Left ventricle myocardium inferior (tissue), 1 donor: ENCODE results near the gene DPP6. TPM values are rescaled to one million over a fixed set of nuclear protein-coding genes. Genes with fewer than 3 reads are reported as not detected.

Experiments used
- DNase-seq: peaks from one replicate; pipeline ENCODE4 v3.0.0-alpha.2; 2020
- H3K27ac ChIP-seq: fragments of 200-600 bp; replicated peaks from 2 replicates; pipeline ENCODE4 v1.8.0; 2021
- H3K27me3 ChIP-seq: fragments of 200-600 bp; 2 replicates; pipeline ENCODE4 v1.8.0; 2021; ENCODE audit warnings: low read depth
- H3K36me3 ChIP-seq: fragments of 200-600 bp; 2 replicates; pipeline ENCODE4 v1.8.0; 2021
- H3K4me1 ChIP-seq: fragments of 200-600 bp; 2 replicates; pipeline ENCODE4 v1.8.0; 2021
- H3K4me3 ChIP-seq: fragments of 200-600 bp; 2 replicates; pipeline ENCODE4 v1.8.0; 2021; ENCODE audit warnings: mild to moderate bottlenecking, moderate library complexity
- H3K9me3 ChIP-seq: fragments of 200-600 bp; replicated peaks from 2 replicates; pipeline ENCODE4 v1.8.0; 2021
- CTCF ChIP-seq: fragments of 200-600 bp; IDR thresholded peaks from 2 replicates; pipeline ENCODE4 v1.8.0; 2021; ENCODE audit warnings: antibody characterized with exemption, mild to moderate bottlenecking, borderline replicate concordance
- intact Hi-C: fragments of 100-400 bp; cut with micrococcal nuclease; formaldehyde crosslinking; loops from one replicate; pipeline ENCODE4 v1.11.0; 2022
- total RNA-seq: library from RNA; stranded (reverse); fragmentation: NEBNext Ultra II Directional; extraction: Animal tissue kit (Norgen Biotek cat#: 25700); gene quantifications from one replicate; pipeline ENCODE4 v1.2.1, GENCODE V29; 2021
- donor health status: DM: no; HTN: yes; CAD: no; lungs with severe emphysema.

DPP6 gene
- total RNA-seq, 1 donor from 2014 or later: 0.25 TPM

- Histone ChIP-seq H3K4me1 (no peaks in the 10 kb centered on the region), H3K36me3 (no peaks in the 10 kb centered on the region), H3K27me3 (peaks cover 11% of the 10 kb centered on the region), H3K4me3 (no peak overlapping the region), H3K27ac (no peak overlapping the region), H3K9me3 (no peaks in the 10 kb centered on the region)
- no peak for DNase-seq
- no peak for TF ChIP-seq CTCF
- intact Hi-C loops: no loop called here
These were observed 151.8 kb downstream of the DPP6 start for GRCh38 chr7:154204046-154204445.

DNA sequence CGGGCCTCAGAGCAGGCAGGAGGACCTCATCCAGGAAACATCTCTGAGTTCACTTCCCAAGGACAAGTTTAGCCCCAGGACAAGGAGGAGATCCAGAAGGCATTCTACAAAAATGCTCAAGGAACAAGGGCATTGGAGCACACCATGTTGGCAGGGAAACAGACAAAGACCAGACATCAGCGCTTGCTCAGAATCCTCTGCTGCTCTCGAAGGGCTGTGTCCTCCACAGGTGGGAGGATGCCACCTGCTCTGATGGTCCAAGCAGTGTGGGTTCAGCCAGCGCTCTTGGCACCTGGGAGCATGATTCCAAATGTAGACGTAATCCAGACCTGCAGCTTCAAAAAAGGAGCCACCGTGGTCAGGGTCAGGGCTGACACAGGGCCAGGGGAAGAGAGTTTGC is 160.7 kb downstream of the DPP6 start:
- Histone ChIP-seq H3K4me1 (no peaks in the 10 kb centered on the region), H3K27me3 (peaks cover 15% of the 10 kb centered on the region), H3K36me3 (no peaks in the 10 kb centered on the region), H3K9me3 (no peaks in the 10 kb centered on the region), H3K27ac (no peak overlapping the region), H3K4me3 (no peak overlapping the region)
- intact Hi-C loops: no loop called here
- DNase-seq: no peak
- TF ChIP-seq CTCF: no peak

- Histone ChIP-seq H3K4me3 (no peak overlapping the region), H3K27me3 (peaks cover 19% of the 10 kb centered on the region), H3K9me3 (no peaks in the 10 kb centered on the region), H3K4me1 (no peaks in the 10 kb centered on the region), H3K36me3 (no peaks in the 10 kb centered on the region), H3K27ac (no peak overlapping the region)
- DNase-seq: no peak
- no peak for TF ChIP-seq CTCF
- intact Hi-C loops: no loop called here
These were observed 165.6 kb downstream of the DPP6 start for GRCh38 chr7:154217688-154218340.

DNA sequence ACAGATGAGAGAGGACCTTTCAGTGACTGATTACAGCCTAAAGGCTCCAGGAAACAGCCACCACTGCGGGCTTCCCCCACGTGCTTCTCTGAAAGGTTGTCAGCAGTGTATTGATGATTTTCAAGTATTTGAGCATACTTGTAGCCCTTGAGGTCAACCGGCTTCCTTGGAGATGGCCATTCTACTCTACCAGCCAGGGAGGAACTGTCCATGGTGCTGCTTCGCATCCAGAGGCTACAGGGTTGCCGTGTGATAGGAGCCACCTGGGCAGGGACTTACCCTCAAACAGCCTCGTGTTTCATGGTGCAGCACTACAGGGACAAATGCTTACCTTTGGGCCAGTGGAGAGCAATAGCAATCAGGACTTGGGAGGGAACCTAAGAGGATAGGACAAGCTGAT is 179.5 kb downstream of the DPP6 start:
- no peaks in the 10 kb centered on the region for H3K4me1 ChIP-seq
- no peak for DNase-seq
- peaks cover 15% of the 10 kb centered on the region for H3K9me3 ChIP-seq
- H3K4me3 ChIP-seq: no peak overlapping the region
- no peaks in the 10 kb centered on the region for H3K27me3 ChIP-seq
- no peak overlapping the region for H3K27ac ChIP-seq
- intact Hi-C loops: no loop called here
- TF ChIP-seq CTCF: no peak
- no peaks in the 10 kb centered on the region for H3K36me3 ChIP-seq

GRCh38 chr7:154232700-154233099 is 180.5 kb downstream of the DPP6 start:
- Histone ChIP-seq H3K27me3 (no peaks in the 10 kb centered on the region), H3K27ac (no peak overlapping the region), H3K36me3 (no peaks in the 10 kb centered on the region), H3K4me3 (no peak overlapping the region), H3K4me1 (no peaks in the 10 kb centered on the region), H3K9me3 (peaks cover 15% of the 10 kb centered on the region)
- intact Hi-C loops: no loop called here
- TF ChIP-seq CTCF: no peak
- DNase-seq: no peak
